Stimulated activated CD4-positive, alpha-beta T cell treated with anti-CD3 and anti-CD28 coated beads, Interleukin-4, amount 100 ng/mL, for 48 hours (primary cell): ENCODE measurements around the gene MZF1.
A peak's percentile ranks its signal among the peaks of the same experiment; 100 is the strongest.

Experiments used
- DNase-seq, 2 donors: peaks; one replicate each; pipeline ENCODE4 v3.0.0-alpha.2; 2020; ENCODE audit warnings: low read depth in 2 of 2

Gene MZF1

DNA sequence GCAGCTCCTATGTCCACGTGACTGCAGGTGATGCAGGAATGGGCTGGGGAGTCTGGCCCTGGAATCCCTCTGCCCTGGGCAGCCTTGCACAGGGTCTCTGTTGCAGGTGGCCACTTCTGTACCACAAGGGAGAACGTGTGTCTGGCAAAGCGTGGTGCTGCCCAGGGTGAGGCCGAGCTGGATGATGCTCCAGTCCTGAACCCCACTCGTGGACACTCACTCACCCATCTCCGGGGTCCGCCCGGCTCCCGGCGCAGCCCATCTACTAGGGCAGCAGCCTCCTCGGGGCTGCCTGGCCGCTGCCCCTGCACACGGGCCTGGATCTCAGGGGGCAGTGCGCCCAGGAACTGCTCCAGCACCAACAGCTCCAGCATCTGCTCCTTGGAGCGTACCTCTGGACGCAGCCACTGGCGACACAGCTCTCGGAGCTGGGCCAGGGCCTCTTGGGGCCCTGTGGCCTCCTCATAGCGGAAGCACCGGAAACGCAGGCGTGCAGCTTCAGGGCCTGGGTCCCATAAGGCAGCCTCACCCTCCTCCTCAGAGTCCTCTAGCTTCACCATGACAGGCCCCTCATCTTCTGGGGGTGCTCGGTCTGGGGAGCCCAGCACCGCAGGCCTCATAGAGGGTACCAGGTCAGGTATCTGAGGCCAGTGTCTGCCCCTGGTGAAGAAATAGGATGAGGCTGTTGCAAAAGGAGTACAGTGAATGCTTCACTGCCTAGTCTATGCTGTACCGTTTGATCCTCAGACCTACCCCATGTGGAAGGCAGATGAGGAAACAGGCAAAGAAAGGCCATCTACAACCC, 2.2 kb downstream of the MZF1 start:
- DNase-seq: no peak

DNA sequence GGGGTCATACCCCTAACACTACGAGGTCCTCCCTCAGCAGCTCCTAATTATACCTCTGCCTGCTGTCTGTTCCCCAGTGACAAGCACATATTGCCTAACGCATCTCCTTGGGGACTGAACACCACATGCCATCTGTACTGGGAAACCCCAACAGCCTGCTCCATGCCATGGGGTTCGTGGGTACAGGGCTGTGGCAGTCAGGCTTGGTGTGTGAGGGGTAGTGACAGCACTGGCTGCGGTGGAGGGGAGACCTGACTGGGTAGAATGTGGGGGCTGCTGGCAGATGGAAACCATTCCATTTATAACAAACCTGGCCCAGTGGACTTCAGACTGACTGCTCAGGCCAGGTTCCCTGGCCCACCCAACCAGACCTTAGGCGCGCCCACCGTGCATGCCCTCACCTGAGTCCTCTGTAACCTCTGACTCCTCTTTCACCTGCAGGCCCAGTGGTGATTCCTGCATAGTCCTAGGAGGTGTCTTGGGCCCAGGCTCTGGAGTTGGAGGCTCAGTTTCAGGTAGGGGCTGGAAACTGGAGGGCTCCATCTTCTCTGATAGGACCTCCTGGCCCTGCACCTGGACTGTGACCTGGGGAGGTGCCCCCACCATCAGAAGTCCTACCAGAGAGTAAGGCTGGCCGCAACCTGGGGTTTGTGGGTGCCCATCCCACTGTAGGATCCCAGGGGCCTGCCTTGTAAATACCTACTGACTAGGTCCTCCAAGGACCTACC, 3.0 kb downstream of the MZF1 start:
- DNase-seq: no peak

DNA sequence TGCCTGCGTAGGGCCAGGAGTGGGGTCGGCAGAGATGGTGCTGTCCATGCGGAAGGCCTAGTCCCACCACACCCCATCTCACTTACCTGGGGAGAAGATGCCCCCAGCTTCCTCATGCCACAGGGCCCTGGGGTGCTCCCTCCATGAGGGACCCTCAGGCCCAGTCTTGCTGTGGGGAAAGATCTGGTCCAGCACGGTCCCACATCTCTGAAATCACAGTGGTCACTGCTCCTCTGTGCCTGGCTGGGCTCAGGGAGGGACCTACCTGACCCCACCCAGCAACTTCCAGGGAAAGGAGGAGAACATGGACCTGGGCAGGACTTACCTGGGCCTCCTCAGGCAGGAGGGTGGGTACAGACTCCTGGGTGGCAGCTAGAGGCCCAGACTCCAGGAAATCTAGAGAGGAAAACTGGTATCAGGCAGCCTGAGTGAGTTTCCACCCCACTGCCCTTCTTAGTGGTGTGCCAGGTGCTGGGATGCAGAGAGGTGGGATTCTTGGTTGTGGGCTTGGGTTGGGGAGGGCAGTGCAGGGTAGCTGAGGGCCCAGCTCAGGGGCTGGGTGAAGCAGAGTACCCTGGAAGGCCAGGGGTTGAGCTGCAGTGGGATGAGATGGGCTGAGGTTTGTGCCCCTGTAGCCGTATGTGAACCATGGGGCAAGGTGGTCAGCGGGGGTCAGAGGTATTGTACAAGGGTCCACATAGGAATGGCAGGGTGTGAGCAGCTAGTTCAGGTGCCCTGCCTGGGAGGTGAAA, 3.8 kb downstream of the MZF1 start:
- no peak for DNase-seq

DNA sequence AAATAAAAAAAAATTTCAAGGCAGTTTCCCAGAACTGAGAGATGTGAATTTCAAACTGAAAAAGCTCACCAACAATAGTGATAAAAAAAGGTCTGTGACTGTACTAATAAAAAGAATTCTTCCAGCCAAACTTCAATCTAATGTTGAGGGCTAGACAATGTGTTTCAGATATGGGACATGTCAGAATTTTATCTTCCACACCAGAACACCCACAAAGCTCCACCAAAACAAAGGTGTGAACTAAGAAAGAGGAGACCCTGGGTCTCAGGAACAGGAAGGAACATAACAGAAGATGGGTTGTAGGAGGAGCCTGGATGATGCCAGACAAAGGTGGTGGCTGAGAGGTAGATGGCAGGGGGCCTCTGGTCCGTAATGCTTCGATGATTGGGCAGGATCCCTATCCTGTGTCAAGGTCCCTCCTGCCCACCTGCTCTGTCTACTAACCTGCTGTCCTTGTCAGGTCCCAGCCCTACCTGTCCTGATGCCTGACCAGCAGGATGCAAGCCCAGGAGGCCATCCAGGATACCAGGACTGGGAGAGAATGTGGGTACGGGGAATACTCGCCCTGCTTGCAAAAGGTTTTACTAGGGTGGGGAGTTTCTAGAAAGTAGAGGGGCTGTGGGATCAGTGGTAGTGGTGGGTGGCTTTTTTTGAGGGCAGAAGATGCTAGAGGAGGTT, 4.5 kb downstream of the MZF1 start:
- no peak for DNase-seq

DNA sequence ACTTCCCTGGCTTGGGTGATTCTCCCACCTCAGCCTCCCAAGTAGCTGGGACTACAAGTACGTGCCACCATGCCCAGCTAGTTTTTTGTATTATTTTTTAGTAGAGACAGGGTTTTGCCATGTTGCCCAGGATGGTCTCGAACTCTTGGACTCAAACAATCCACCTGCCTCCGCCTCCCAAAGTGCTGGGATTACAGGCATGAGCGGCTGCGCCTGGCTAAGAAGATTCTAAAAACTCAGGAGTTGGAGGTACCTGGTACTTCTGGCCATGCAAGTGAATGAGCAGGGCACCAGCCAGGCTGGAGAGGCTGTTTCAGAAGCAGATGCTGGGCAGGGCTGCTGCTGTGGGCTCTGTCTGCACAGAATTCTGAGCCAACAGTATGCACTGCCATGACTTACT, 6.1 kb downstream of the MZF1 start:
- DNase-seq: no peak

DNA sequence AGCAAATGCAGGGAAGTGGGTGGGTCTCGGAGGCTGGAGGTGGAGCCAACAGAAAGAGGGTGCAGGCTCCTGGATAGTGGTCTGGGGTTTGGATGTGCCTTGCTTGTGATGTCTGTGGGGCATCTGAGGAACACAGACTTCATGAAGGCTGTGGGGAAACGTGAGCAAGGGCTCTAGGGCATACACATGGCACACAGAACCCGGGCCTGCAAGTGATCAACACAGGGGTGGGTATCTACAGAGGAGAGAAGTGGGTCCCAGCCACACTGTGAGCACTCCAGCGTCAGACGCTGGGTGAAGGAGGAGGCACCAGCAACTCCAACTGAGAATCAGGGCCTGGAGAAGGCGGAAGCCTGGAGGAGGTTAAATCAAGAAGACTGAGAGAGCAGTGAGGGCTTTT, 9.3 kb downstream of the MZF1 start:
- no peak for DNase-seq

DNA sequence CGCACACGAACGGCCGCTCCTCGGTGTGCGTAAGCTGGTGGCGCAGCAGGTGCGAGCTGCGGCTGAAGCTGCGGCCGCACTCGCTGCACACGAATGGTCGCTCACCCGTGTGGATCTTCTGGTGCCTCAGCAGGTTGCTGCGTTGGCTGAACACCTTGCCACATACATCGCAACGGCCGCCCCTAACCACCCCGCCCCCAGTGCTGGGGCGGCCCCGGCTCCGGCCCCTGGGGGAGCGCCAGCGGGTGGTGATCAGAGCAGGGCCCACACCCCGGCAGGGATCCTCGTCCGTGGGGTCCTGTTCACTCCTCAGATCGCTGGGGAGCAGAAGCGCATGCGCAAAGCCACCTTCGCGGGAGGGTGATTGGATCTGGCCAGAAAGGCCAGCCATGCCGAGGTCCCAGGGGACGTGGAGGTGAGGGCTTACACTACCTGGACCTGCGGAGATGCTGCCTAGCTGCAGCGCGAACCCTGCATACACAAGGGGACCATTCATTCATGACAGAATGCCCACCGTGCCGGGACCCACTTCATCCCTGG, 10.0 kb downstream of the MZF1 start:
- DNase-seq: no peak

DNA sequence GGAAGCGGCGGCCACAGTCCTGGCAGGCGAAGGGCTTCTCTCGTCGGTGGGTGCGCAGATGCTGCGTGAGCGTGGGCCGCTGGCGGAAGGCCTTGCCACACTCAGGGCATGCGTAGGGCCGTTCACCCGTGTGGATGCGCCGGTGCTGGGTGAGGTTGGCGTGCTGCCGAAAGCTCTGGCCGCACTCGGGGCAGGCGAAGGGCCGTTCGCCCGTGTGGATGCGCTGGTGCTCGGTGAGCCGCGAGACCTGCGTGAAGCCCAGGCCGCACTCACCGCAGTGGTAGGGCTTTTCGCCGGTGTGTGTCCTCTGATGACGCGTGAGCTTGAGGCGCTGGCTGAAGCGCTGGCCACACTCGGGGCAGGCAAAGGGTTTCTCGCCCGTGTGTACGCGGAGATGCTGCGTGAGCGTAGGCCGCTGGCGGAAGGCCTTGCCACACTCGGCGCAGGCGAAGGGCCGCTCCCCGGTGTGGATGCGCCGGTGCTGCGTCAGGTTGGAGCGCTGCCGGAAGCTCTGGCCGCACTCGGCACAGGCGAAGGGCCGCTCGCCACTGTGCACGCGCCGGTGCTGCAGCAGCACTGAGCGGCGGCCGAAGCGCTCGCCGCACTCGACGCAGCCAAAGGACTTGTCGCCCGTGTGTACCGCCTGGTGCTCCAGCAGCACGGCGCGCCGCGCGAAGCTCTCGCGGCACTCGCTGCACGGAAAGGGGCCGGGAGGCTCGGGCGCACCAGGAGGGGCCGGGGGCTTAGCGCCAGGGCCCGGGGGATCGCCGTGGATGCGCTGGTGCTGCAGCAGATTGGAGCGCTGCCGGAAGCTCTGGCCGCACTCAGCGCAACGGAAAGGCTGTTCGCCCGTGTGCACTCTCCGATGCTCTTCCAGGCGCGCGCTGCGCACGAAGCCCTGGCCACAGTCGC, 10.8 kb downstream of the MZF1 start:
- no peak for DNase-seq

DNA sequence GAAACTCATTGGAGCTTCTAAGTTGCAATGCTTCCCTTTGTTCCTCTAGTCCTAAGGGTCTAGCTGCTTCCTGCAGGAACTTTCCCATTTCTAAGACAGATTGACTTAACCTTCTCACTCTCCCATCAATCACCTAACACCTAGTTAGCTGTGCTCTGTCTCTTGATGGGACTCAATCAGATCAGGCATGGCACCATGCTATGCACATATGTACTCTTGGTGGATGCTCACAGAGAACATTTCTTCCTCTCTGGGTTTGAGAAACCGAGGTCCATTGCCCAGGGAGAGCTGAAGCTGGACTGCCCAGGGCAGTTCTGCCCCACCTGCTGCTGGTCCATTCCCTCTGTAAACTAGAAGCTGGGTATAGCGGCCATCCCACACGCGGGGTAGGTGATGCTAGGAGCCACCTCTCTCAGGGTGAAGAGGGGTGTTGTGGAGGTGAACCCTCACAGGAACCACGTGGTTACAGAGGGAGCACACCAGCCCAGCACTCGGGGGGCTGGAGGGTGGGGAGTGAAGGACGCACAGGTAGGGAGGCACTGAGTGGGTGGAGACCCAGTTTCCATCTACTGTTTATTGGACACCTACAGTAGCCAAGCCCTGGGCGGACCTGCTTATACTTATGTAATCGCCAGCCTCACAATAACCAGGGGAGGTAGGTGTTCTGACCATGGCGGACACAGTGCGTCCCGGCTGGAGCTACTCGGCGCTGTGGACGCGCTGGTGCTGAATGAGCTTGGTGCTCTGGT, 11.6 kb downstream of the MZF1 start:
- no peak for DNase-seq

DNA sequence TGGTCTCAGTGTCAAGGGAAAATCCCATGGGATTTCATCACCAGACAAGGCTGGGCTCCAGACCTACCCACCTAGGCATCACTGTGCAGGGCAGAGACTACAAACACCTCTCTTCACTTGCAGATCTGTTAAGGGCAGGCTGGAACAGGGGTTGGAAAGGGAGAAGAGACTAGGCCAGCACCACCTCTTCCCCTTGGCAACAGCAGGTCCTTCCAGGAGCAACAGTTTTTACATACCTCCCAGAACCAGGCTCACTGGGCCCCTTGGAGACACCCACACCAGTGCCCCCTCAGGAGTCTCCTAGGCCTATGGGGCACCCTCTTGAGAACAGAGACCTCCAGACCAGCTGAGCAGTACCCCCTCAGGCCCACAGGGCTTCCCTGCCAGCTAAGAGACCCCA, 12.2 kb downstream of the MZF1 start:
- DNase-seq: no peak

DNA sequence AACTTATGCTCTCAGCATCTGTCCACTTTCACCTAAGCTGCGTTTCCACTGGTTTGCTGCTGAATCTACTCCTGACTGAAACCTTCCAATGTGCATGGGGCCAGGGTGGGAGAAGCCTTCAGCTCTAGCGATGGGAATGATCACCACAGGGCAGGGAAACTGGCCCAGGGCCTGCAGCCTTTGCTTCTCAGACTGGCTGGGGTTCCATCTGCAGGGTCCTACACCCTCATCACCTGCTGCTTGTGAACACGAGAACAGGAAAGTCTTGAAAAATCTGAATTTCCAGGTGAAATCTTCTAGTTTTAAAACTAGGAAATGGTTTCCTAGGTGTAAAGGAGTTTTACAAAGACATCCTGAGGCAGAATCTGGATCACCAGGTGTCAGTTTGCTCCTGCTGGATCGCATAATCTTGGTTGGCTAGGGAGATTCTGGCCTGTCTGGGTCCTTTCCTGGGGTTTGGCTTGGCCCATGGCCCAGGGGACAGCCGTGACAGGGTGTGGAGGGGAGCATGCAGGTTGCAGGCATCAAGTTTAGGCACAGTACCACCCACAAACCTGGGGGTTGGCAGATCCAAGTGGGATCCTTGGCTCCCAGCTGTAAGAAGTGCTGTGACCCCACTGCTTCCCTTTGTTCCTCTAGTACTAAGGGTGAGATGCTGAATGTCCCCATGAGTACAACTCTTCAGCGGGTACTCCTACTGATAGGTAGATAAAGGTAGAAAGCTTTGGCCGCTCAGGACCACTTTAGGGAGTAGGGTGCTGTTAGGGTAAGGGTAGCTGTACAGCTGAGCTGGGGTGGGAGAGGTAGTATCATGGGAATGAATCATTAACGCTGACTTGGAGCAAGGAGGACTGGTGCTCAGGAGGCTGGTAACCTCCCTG, 12.9 kb downstream of the MZF1 start:
- DNase-seq: no peak

DNA sequence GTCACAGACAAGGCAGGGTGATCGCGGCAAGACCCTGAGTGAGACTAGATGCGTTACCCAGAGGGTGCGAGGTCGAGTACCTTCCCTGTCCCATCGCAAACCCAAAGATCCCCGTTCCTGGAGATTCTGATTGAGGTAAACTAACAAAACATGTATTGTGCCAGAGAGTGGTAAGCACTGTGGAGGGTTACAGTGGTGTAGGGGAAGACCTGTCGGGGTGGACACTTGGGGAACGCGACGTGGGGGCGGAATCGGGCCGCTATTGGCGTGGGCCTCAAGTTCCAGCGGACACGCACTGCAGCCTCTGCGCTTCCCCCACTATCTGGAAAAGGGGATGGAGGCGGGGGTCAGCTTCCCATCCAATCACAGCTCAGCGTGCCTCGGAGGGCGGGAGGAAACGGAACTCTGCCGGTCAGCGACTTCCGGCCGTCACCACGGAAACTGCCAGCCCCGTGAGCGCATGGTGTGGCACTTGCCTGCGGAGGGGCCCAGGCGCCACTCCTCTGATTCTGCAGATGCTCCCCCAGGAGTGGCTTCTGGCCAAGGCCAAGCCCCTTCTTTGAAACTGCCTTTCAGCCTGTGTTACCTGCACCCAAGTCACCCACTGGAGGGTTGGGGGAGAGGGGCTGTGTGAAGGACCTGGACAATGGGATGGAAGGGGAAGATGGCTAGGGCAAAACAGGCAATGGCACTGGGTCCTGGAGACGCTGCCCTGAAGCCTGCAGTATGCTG, 13.7 kb downstream of the MZF1 start:
- DNase-seq: peak; percentile 65 to 82

DNA sequence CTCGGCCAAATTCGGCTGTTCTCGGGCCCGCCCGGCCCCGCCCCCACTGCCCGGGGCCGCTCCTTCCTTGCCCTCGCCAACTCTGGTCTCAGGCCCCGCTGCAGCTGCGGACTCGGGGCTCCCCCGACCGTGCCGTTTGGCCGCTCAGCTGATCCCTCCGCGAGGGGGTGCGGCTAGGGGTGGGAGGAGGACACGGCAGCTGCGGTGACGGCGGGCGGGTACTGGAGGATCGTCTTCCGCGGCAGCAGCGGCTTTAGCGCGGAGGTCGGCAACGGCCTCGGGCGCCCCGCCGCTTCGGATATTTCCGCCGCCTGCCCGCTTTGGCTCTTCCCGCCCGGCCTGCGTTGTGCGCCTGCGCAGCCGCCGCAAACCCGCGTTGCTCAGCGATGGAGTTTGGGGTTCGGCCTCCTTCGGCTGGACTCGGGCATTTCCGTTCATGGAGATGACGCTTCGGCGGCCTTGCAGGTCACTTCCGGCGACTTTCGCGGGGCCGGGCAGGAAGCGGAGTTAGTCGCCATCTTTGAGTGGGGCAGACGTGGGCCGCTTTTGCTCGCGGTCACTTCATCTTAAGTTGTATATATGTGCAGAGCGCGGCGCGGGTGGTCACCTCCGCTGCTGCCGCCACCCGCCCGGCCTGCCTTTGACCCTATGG, 14.4 kb downstream of the MZF1 start:
- DNase-seq: peak; percentile 99 to 100

DNA sequence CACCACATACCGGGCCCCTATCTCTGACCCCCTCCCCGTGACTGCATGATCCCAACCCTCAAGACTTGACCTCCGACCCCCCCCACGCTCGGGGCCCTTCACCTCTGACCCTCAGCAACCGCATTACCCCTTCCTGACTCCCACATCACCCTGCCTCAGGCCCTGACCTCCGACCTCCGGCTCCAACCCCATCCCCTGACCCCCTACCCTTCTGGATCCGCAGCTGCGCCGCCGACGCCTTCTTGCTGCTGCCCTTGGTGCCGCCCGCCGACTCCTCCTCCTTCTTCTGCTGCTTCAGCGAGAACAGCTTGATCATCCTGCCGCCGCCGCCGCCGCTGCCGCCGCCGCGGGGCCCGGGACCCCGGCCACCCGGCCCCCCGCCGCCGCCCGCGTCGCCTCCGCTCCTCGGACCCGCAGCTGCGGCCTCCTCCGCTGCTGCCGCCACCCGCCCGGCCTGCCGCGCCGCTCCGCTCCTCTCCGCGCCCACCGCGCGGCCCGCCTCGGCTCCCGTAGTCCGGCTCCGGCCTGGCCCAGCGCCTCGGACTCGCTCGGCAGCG, 15.0 kb downstream of the MZF1 start, which contains the start of gene UBE2M:
TSS of gene UBE2M (minus strand) at position 546 of the 557 bp plus-strand sequence. CDS start at position 316, 230 bp downstream.
- DNase-seq: peak in 1 of 2 donors; percentile 51

DNA sequence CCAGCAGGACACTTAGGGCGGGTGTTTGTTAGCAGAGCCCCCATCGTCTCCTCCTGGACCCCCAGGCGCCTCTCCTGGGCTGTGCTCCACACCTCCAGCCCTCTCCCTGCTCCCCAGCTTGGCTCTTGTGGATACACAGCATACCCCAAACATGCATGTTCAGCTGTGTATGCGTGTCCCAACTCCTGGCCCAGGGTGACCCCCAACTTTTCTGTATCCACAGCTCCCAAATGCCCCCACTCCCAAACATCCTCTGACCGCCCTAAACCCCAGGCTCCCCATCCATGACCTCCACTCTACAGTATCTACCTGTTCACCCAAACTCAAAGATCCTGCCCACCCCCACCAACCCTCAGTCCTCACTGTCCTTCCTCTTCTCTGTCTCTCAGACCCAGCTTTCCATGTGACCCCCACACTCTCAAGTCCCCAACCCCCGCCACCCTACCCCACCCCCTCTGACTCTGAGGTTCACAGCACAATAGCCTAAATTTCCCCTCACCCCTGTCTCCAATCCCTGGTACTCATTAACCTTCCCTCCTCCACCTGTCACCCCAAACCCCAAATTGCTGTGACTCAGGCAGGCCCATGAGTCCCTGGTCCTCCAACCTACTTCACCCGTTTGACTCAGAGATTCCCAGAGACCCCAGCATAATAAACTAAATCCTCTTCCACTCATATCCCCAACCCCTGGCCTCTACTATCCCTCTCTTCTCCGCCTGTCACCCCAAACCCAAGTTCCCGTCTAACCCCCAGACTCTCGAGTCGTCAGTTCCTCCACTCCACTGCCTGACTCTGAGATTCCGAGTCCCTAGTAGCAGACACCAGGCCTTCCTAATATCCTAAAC, 15.7 kb downstream of the MZF1 start:
- DNase-seq: no peak

DNA sequence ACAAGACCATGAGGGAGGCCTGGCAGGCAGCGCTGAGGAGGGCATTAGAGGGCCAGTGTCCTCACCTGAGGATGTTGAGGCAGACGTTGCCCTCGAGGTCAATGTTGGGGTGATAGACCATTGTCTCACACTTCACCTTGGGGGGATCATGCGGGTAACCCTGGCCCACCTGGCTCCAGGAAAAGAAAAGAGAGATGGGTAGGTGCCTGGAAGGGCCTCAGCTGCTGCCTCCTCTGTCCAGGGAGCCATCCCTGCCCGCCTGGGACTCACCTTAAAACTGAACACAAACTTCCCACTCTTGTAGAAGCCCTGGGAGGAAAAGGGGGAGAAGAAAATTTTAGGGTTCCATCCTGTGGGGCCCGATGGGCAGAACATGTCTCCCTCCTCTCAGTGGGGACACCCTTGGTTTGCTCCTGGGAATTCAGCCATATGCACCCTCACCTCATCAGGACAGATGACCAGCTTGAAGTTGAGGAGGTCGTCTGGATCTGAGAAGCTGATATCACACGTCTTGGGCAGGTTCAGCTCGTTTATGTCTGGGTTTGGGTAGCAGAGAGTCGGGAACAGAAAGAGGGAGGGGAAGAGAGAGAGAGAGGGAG, 16.4 kb downstream of the MZF1 start:
- DNase-seq: no peak
